ENCODE measurements around the gene NGFR.

NGFR gene

DNA sequence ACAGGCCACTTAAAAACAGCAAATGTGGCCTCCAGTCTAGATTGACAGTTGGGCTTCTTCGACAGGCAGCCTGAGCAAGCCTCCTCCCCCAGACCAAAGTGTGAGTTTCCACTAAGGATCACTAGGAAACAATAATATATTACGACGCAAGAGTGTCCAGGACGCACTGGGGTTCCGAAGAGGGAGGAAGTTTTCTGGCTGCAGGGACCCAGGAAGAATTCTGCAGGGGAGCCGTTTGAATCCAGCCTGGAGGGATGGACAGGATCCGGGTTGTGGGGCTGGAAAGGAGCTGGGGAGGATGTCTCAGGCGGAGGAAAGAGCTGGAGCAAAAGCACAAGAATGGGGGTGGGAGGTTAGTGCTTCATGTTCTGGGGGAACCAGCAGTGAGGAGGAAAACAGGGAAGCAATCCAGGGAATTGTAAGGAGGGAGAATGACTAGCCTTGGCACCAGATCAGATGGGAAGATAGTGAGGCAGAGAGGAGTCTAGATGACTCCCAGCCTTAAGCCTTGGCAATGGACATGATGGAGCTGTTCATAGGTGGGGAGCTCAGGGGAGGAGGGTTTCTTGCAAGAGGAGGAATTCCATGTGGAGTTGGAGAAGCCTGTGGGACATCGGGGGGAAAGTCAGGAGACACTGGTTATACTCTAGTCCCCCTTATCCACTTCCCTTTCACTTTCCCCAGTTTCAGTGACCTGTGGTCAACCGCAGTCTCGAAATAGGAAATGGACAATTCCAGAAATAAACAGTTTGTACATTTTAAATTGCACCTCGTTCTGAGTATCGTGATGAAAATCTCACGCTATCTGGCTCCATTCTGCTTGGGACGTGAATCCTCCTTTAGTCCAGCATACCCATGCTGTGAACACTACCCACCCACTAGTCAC, 26.6 kb downstream of the NGFR start:
- TF ChIP-seq EZH2 (optimal IDR thresholded peaks at IDR 0.05; ENCODE audit: low read depth, low read length) (no peak), EZH2phosphoT487 (IDR thresholded peaks at IDR 0.05; ENCODE audit: low read length) (no peak), CTCF (IDR thresholded peaks at IDR 0.05; ENCODE audit: low read length) (no peak)
- no peak for DNase-seq
- Histone ChIP-seq H3K79me2 (ENCODE audit: low read length) (no peaks in the 10 kb centered on the region), H3K4me2 (ENCODE audit: low read depth, low read length) (no peak overlapping the region), H3K36me3 (replicated peaks; ENCODE audit: insufficient read depth, low read length) (no peaks in the 10 kb centered on the region), H2AFZ (ENCODE audit: low read length) (no peak overlapping the region), H3K9me2 (replicated peaks; ENCODE audit: insufficient read depth, low read length) (no peaks in the 10 kb centered on the region), H4K20me1 (ENCODE audit: insufficient read depth, low read length) (no peaks in the 10 kb centered on the region), H3K9ac (ENCODE audit: low read length) (no peak overlapping the region), H3F3A (ENCODE audit: insufficient read depth, low read length) (no peaks in the 10 kb centered on the region), H3K4me1 (ENCODE audit: low read length) (peaks cover 3% of the 10 kb centered on the region; the same call in 1 of the 2 replicates), H3K27ac (ENCODE audit: low read length) (no peak overlapping the region), H3K27me3 (replicated peaks; ENCODE audit: insufficient read depth, low read length) (peaks cover 87% of the 10 kb centered on the region), H3K4me3 (ENCODE audit: low read length) (no peak overlapping the region), H3K9me3 (replicated peaks; ENCODE audit: insufficient read depth, low read length) (no peaks in the 10 kb centered on the region)

- Histone ChIP-seq H3K4me2 (ENCODE audit: low read depth, low read length) (no peak overlapping the region), H4K20me1 (ENCODE audit: insufficient read depth, low read length) (no peaks in the 10 kb centered on the region), H3K4me3 (ENCODE audit: low read length) (no peak overlapping the region), H3K9ac (ENCODE audit: low read length) (no peak overlapping the region), H3K9me2 (replicated peaks; ENCODE audit: insufficient read depth, low read length) (no peaks in the 10 kb centered on the region), H3K27me3 (replicated peaks; ENCODE audit: insufficient read depth, low read length) (peaks cover 94% of the 10 kb centered on the region), H3K27ac (ENCODE audit: low read length) (no peak overlapping the region), H3K9me3 (replicated peaks; ENCODE audit: insufficient read depth, low read length) (no peaks in the 10 kb centered on the region), H3K36me3 (replicated peaks; ENCODE audit: insufficient read depth, low read length) (no peaks in the 10 kb centered on the region), H3K79me2 (ENCODE audit: low read length) (no peaks in the 10 kb centered on the region), H3F3A (ENCODE audit: insufficient read depth, low read length) (no peaks in the 10 kb centered on the region), H3K4me1 (ENCODE audit: low read length) (peaks cover 3% of the 10 kb centered on the region; the same call in 1 of the 2 replicates), H2AFZ (ENCODE audit: low read length) (no peak overlapping the region)
- TF ChIP-seq CTCF (IDR thresholded peaks at IDR 0.05; ENCODE audit: low read length), result no peak
- TF ChIP-seq EZH2 (optimal IDR thresholded peaks at IDR 0.05; ENCODE audit: low read depth, low read length), result no peak
- no peak for TF ChIP-seq EZH2phosphoT487 (IDR thresholded peaks at IDR 0.05; ENCODE audit: low read length)
- no peak for DNase-seq
Observed at GRCh38 chr17:49522357-49522890, 27.3 kb downstream of the NGFR start.

DNA sequence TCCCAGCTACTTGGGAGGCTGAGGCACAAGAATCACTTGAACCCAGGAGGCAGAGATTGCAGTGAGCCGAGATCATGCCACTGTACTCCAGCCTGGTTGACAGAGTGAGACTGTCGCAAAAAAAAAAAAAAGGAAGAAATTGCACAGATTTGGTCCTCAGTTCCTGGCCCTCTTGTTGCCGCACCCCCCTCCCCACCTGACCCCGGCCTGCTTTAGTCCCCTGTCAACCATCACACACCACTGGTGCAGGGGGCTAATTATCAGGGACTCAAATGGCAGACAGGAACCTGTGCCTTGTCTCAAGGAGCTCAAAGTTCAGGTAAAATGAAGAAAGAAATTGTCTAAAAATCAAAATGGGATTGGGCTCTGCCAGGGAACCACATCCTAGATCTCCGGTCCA, 28.1 kb downstream of the NGFR start:
- no peaks in the 10 kb centered on the region for H3K79me2 ChIP-seq (ENCODE audit: low read length)
- no peak overlapping the region for H3K4me2 ChIP-seq (ENCODE audit: low read depth, low read length)
- H3K9ac ChIP-seq (ENCODE audit: low read length), result no peak overlapping the region
- no peak overlapping the region for H3K27ac ChIP-seq (ENCODE audit: low read length)
- H4K20me1 ChIP-seq (ENCODE audit: insufficient read depth, low read length), result no peaks in the 10 kb centered on the region
- H3K9me2 ChIP-seq (replicated peaks; ENCODE audit: insufficient read depth, low read length), result no peaks in the 10 kb centered on the region
- H3K27me3 ChIP-seq (replicated peaks; ENCODE audit: insufficient read depth, low read length), result peaks cover 97% of the 10 kb centered on the region
- DNase-seq, result no peak
- H3K4me3 ChIP-seq (ENCODE audit: low read length), result no peak overlapping the region
- TF ChIP-seq EZH2phosphoT487 (IDR thresholded peaks at IDR 0.05; ENCODE audit: low read length), result no peak
- no peak for TF ChIP-seq EZH2 (optimal IDR thresholded peaks at IDR 0.05; ENCODE audit: low read depth, low read length)
- no peak for TF ChIP-seq CTCF (IDR thresholded peaks at IDR 0.05; ENCODE audit: low read length)
- no peak overlapping the region for H2AFZ ChIP-seq (ENCODE audit: low read length)
- H3F3A ChIP-seq (ENCODE audit: insufficient read depth, low read length), result no peaks in the 10 kb centered on the region
- no peaks in the 10 kb centered on the region for H3K9me3 ChIP-seq (replicated peaks; ENCODE audit: insufficient read depth, low read length)
- H3K4me1 ChIP-seq (ENCODE audit: low read length), result peaks cover 3% of the 10 kb centered on the region; the same call in 1 of the 2 replicates
- no peaks in the 10 kb centered on the region for H3K36me3 ChIP-seq (replicated peaks; ENCODE audit: insufficient read depth, low read length)
